AG09309 (cell line): ENCODE data around the gene ATP5ME.
A peak's percentile ranks its signal among the peaks of the same experiment; 100 is the strongest.
"Not testable (repeated sequence)": the region's sequence is repeated elsewhere in the genome, so short reads cannot be mapped to it uniquely, and the experiment has no call there.

Experiments
- DNase-seq: peaks from one replicate; pipeline ENCODE4 v3.0.0-alpha.2; 2010; ENCODE audit warnings: low read depth
- H3K4me3 ChIP-seq: 2 replicates; pipeline ENCODE4 v1.5.1; 2011; ENCODE audit warnings: mild to moderate bottlenecking, low read depth, low read length, moderate library complexity; ENCODE audit not compliant: control insufficient read depth
- CTCF ChIP-seq: IDR thresholded peaks from 2 replicates; pipeline ENCODE4 v1.5.1; 2011; ENCODE audit warnings: mild to moderate bottlenecking, low read depth, low read length, inconsistent platforms; ENCODE audit not compliant: insufficient read depth, control insufficient read depth; ENCODE audit errors: missing control alignments

The ATP5ME gene

GRCh38 chr4:673349-674091 is 556 bp downstream of the ATP5ME start:
- H3K4me3 ChIP-seq: peak overlapping the region; percentile 88
- no peak for TF ChIP-seq CTCF
- DNase-seq: no peak

GRCh38 chr4:671769-672168 is 2.3 kb downstream of the ATP5ME start:
- DNase-seq: no peak
- no peak overlapping the region for H3K4me3 ChIP-seq
- TF ChIP-seq CTCF: no peak

GRCh38 chr4:669806-670559 is 4.1 kb downstream of the ATP5ME start:
- not testable (repeated sequence) for DNase-seq, H3K4me3 ChIP-seq

GRCh38 chr4:668219-668618 is 5.9 kb downstream of the ATP5ME start:
- H3K4me3 ChIP-seq, DNase-seq: not testable (repeated sequence)

GRCh38 chr4:667545-667925 is 6.5 kb downstream of the ATP5ME start:
- DNase-seq: no peak
- no peak for TF ChIP-seq CTCF

GRCh38 chr4:666822-667544 is 7.1 kb downstream of the ATP5ME start:
- no peak for TF ChIP-seq CTCF
- H3K4me3 ChIP-seq: no peak overlapping the region
- DNase-seq: no peak

More at GRCh38 chr4:667545-667925, 6.5 kb downstream of the ATP5ME start:
- H3K4me3 ChIP-seq: no peak overlapping the region

- no peak for TF ChIP-seq CTCF
- H3K4me3 ChIP-seq: no peak overlapping the region
- no peak for DNase-seq
These were observed 7.7 kb downstream of the ATP5ME start for GRCh38 chr4:666436-666810.
